ENCODE results near the gene RASAL2. TPM values are rescaled to one million over a fixed set of nuclear protein-coding genes. Genes with fewer than 3 reads are reported as not detected.

RASAL2 gene
- total RNA-seq, 4 donors from 2014 or later: 17.0 to 27.4 (median 20.2) TPM

DNA sequence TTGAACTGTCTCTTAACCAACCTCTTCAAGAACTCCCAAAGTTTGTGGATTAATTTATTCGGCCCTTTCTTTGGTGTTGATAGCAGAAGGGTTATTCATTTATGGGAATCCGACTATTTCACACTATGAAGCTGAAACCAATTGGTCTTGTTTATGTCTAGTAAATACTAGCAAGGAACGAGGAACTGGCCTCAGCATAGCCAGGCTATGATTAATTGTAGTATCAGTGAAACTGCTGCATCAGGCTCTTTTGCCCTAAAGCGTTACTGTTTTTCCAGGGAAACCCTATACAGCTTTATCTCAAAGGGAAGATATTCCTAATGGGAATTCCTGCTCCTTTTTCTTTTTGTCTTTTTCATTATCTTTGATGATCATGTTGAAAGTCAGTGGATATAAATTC is 367.8 kb downstream of the RASAL2 start:
- no peaks in the 10 kb centered on the region for H3K4me1 ChIP-seq
- no peaks in the 10 kb centered on the region for H3K27me3 ChIP-seq
- no peak overlapping the region for H3K27ac ChIP-seq
- H3K36me3 ChIP-seq: peaks cover 0 to 39% of the 10 kb centered on the region in 2 donors
- no peaks in the 10 kb centered on the region for H3K9me3 ChIP-seq
- no peak for ATAC-seq
- WGBS, 2 donors (ENCODE audit: low coverage in 1 of 2): 64 to 93% methylated on average over 4 of the region's 4 CpGs
- H3K4me3 ChIP-seq: no peak overlapping the region
- no peak for TF ChIP-seq EP300 (IDR thresholded peaks at IDR 0.05)
- TF ChIP-seq CTCF (IDR thresholded peaks at IDR 0.05): no peak
- TF ChIP-seq POLR2A (IDR thresholded peaks at IDR 0.05): no peak
- no peak for TF ChIP-seq POLR2AphosphoS5 (IDR thresholded peaks at IDR 0.05)

DNA sequence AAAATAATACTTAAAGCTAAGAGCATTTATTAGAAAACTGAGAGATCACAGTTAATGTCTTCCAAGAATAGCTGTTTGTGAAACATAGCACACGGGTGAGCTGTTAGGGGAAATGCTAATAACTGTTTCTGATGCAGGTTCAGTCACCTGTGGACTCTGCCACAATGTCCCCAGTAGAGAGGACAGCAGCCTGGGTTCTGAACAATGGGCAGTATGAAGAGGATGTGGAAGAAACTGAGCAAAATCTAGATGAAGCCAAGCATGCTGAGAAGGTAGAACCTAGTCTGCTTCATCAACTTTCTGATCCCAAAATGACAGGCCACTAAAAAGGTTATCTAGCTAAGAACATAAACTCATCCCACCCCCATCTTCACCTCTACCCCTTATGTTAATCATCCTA is 370.2 kb downstream of the RASAL2 start:
- Histone ChIP-seq H3K4me3 (no peak overlapping the region), H3K4me1 (no peaks in the 10 kb centered on the region), H3K36me3 (peaks cover 0 to 39% of the 10 kb centered on the region in 2 donors), H3K27ac (no peak overlapping the region), H3K27me3 (no peaks in the 10 kb centered on the region), H3K9me3 (no peaks in the 10 kb centered on the region)
- no peak for ATAC-seq
- WGBS, 2 donors (ENCODE audit: low coverage in 1 of 2): 100% methylated on average over 1 of the region's 1 CpG
- no peak for TF ChIP-seq POLR2A (IDR thresholded peaks at IDR 0.05)
- TF ChIP-seq EP300 (IDR thresholded peaks at IDR 0.05): no peak
- TF ChIP-seq CTCF (IDR thresholded peaks at IDR 0.05): no peak
- TF ChIP-seq POLR2AphosphoS5 (IDR thresholded peaks at IDR 0.05): no peak

- TF ChIP-seq POLR2AphosphoS5 (IDR thresholded peaks at IDR 0.05) (no peak), POLR2A (IDR thresholded peaks at IDR 0.05) (no peak), CTCF (IDR thresholded peaks at IDR 0.05) (no peak), EP300 (IDR thresholded peaks at IDR 0.05) (no peak)
- H3K4me3 ChIP-seq: no peak overlapping the region
- no peaks in the 10 kb centered on the region for H3K4me1 ChIP-seq
- H3K36me3 ChIP-seq: peaks cover 0 to 43% of the 10 kb centered on the region in 2 donors
- no peak overlapping the region for H3K27ac ChIP-seq
- no peaks in the 10 kb centered on the region for H3K27me3 ChIP-seq
- no peak for ATAC-seq
- no peaks in the 10 kb centered on the region for H3K9me3 ChIP-seq
These were observed 370.7 kb downstream of the RASAL2 start for GRCh38 chr1:178464566-178464965.

GRCh38 chr1:178465011-178465410 is 371.1 kb downstream of the RASAL2 start:
- no peak for ATAC-seq
- Histone ChIP-seq H3K4me3 (no peak overlapping the region), H3K4me1 (no peaks in the 10 kb centered on the region), H3K27ac (no peak overlapping the region), H3K27me3 (no peaks in the 10 kb centered on the region), H3K36me3 (peaks cover 0 to 44% of the 10 kb centered on the region in 2 donors), H3K9me3 (no peaks in the 10 kb centered on the region)
- TF ChIP-seq POLR2AphosphoS5 (IDR thresholded peaks at IDR 0.05) (no peak), POLR2A (IDR thresholded peaks at IDR 0.05) (no peak), EP300 (IDR thresholded peaks at IDR 0.05) (no peak), CTCF (IDR thresholded peaks at IDR 0.05) (no peak)

DNA sequence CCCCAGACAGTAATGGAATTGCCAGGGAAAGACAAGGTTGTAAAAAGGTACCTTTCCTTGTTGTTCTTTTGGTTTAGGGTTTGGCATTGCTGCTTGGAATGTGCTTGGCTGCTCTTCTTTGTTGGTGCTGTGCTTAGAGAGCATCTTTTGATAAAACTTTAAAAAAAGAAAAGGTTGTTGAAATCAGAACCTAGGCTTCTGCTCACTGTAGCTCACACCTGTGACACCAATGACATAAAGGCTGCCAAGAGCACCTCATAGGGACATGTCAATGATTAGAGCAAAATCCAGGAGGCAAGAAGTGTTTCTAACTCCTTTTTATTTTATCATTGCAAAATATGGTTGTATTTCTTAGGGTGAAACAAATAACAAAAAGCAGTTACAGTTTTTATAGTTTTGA is 373.9 kb downstream of the RASAL2 start:
- Histone ChIP-seq H3K9me3 (no peaks in the 10 kb centered on the region), H3K27me3 (no peaks in the 10 kb centered on the region), H3K4me1 (no peaks in the 10 kb centered on the region), H3K27ac (no peak overlapping the region), H3K36me3 (peaks cover 0 to 62% of the 10 kb centered on the region in 2 donors), H3K4me3 (no peak overlapping the region)
- ATAC-seq: no peak
- TF ChIP-seq POLR2A (IDR thresholded peaks at IDR 0.05) (no peak), CTCF (IDR thresholded peaks at IDR 0.05) (no peak), EP300 (IDR thresholded peaks at IDR 0.05) (no peak), POLR2AphosphoS5 (IDR thresholded peaks at IDR 0.05) (no peak)
